Islet precursor cell (in vitro differentiated cells): Measurements from ENCODE around the gene NDUFA11.

ENCODE experiments used
- DNase-seq: peaks from one replicate; pipeline ENCODE4 v3.0.0-alpha.2; 2018

Gene NDUFA11

GRCh38 chr19:5932146-5932545 lies 28.6 kb upstream of the NDUFA11 start:
- no peak for DNase-seq

DNA sequence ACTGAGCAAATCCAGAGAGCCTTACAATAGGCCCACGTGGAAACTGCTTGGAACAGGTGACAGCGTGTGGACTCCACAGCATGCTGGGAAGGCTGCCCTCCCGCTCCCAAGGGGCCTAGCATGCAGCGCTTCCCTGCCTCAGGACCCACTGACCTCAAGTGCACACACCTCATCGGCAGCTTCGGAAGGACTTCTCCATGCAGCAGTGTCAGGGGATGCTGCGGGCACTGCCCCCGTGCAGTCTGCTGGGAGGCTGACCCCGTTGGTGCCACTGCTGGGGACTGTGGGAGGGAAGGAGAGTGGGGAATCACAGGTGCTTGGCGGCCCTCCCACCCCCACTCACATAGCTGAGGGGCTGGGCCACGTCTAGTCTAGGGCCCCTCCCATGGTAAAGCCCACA lies 27.7 kb upstream of the NDUFA11 start:
- no peak for DNase-seq

- DNase-seq: no peak
Measured at GRCh38 chr19:5929625-5930024, 26.0 kb upstream of the NDUFA11 start.

DNA sequence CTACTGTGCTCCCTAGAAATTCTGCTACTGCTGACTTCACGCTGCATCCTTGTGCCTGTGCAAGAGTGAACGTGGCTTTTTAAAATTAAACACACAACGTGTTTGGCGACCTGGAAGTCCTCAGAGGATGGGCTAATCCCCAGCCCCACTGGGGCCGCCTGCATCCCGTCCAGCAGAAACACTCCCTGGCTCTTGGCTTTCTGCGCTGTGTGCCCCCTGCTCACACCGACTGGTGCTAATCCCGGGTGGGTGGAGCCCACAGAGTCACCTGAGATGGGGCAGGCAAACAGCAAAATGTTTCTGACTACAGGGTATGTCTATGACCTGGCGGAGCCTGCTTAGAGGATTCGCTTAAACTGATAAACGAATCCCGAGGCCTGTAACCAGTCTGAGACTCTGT lies 25.6 kb upstream of the NDUFA11 start:
- no peak for DNase-seq

DNA sequence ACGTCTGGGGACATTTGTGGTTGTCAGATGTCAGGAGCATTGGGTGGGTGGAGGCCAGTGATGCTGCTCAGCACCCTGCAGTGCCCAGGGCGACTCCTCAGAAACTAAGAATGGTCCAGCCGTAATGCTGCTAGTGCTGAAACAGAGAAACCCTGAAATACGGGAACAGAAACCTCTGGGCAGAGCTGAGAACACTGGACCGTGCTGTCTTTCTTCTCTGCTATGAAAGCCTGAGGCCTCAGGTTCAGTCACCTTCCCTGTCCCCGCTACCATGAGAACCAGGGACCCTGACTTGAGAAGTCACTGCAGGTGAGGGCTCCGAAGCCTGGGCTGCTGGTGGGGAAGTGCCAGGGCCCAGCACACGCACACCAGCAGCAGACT lies 23.8 kb upstream of the NDUFA11 start:
- no peak for DNase-seq

- DNase-seq: no peak
Measured at GRCh38 chr19:5926641-5927440, 23.3 kb upstream of the NDUFA11 start.

DNA sequence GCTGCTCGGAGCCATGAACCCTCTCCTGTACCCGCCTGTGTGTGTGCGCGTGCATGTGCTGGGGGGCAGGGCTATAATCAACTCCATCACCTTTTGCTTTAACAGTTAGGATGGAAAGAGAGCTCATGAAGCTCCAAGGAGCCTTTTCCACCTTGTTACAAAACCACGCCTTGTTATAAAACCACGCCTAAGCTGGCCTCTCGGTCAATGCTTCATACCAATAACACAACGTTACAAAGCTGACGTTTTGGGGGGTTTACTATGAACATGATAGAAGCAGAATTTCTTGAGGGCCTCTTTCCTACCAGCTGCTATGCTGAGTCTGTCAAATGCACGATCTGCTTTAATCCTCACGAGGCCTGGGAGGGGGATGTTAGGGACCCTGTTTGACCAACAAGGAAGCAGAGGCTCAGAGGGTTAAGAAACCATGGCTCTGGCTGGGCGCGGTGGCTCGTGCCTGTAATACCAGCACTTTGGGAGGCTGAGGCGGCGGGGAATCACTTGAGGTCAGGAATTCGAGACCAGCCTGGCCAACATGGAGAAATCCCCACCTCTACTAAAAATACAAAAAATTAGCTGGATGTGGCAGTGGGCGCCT lies 22.3 kb upstream of the NDUFA11 start:
- DNase-seq: no peak

GRCh38 chr19:5923356-5923755 lies 19.8 kb upstream of the NDUFA11 start:
- no peak for DNase-seq

- no peak for DNase-seq
Measured at GRCh38 chr19:5922161-5922545, 18.6 kb upstream of the NDUFA11 start.

- no peak for DNase-seq
Measured at GRCh38 chr19:5921516-5922160, 18.0 kb upstream of the NDUFA11 start.

- DNase-seq: no peak
Measured at GRCh38 chr19:5918463-5919079, 15.0 kb upstream of the NDUFA11 start.

GRCh38 chr19:5917431-5918107 lies 14.0 kb upstream of the NDUFA11 start:
- DNase-seq: no peak

- DNase-seq: no peak
Measured at GRCh38 chr19:5916181-5916708, 12.7 kb upstream of the NDUFA11 start.

DNA sequence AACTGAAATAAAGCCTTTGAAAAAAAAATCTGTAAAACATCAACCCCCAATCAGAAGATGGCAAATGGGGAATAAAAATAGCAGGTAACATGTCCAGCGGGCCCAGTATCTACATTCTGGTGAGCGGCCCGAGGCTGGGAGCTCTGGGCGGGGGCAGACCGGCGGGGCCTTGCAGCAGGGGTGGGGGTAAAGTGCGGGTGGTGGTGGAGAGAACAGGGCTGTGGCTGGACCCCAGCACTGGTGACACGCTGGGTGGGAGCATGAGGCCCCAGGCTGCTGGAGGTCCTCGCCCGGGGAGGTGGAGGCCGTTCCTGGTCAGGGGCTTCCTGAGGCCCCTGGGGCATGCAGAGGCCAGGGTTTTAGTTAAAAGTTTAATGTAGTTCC lies 12.2 kb upstream of the NDUFA11 start:
- no peak for DNase-seq

GRCh38 chr19:5914946-5915781 lies 11.6 kb upstream of the NDUFA11 start:
- DNase-seq: peak; percentile 90

- no peak for DNase-seq
Measured at GRCh38 chr19:5914358-5914774, 10.8 kb upstream of the NDUFA11 start.

DNA sequence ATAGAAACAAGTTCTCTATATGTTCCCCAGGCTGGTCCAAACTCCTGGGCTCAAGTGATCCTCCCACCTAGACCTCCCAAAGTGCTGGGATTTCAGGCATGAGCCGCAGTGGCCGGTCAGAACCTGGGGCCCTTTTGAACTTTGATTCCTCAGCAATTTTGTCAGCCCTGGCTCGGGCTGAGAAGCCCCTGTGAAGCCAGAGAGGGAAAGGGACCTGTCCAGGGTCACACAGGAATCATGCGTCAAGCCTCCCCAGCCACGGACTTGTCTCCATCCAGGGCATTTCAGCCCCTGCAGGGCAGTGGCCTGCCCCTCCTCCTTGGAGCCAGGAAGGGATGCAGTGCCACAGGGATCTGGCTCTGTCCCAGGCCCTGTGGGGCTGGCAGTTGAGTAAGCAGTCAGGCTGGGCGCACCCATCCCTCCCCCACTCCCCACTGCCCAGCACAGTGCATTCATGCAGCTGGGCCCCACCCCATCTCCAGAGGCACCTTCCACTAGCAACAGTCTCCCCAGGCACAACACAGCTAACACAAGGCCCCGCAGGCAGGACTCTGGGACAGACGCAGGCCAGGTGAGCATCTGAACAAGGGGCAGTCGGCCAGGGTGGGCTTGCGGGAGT lies 10.3 kb upstream of the NDUFA11 start, which contains the start of gene CAPS:
TSS of gene CAPS (plus strand) at position 516 of the 619 bp plus-strand sequence. CDS start 153 bp downstream, outside the sequence.
- DNase-seq: no peak

- no peak for DNase-seq
Measured at GRCh38 chr19:5911366-5911765, 7.8 kb upstream of the NDUFA11 start.

DNA sequence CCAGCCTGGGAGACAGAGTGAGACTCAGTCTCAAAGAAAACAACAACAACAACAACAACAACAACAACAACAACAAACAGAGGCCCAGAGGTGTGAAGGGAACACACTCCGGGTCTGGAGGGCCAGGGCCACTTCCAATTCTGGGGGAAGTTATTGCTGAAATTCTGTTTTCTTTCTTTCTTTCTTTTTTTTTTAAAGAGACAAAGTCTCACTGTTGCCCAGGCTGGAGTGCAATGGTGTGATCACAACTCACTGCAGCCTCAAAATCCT lies 7.0 kb upstream of the NDUFA11 start:
- no peak for DNase-seq

- DNase-seq: no peak
Measured at GRCh38 chr19:5908773-5909442, 5.3 kb upstream of the NDUFA11 start.

- no peak for DNase-seq
Measured at GRCh38 chr19:5907241-5907640, 3.7 kb upstream of the NDUFA11 start.
